ENCODE data around the gene ITPKB. TPM values are rescaled to one million over a fixed set of nuclear protein-coding genes. Genes with fewer than 3 reads are reported as not detected.

Gene ITPKB
- polyA plus RNA-seq, 1 experiment, result 2.8 TPM

DNA sequence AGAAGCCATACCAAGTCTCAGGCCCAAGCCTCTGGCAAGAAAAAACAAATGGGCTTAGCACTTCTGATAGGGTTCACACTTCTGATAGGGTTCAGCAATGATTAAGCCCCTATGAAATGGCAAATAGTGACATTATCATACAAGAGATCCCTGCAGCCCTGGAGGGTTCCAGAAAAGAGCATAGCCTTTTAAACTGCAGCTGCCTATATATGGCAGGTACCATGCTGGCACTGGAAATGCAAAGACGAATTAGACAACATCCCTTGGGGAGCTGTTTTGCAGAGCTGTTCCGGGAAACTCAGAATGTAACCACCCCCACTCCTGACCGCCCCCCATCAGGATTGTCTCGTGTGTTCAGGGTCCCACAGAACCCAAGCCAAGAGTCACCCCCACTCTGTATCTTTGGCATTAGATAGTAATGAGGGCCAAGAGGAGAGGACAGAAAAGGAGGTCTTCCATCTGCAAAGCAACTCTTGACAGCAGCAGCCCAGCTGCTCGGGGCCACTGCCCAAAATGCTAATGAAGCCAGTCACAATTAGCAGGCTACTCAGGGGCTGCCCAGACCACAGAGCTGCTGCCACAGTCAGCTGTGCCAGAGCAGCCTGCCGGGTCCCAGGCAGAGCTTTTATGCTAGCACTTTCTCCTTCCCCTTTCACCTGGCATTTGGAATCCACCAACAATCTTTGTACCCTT is 50.9 kb downstream of the ITPKB start:
- DNase-seq (ENCODE audit: low read depth, low spot score), result no peak
- no peaks in the 10 kb centered on the region for H3K9me3 ChIP-seq (ENCODE audit: control insufficient read depth, insufficient read depth, low read length)
- no peak overlapping the region for H3K4me3 ChIP-seq (ENCODE audit: low read depth, low read length)
- H3K27me3 ChIP-seq (ENCODE audit: control insufficient read depth, insufficient read depth, low read length), result peaks cover 4% of the 10 kb centered on the region
- ChIA-PET POLR2A (no interaction called here), CTCF (interaction anchor here (0.9 kb wide), 1 partner anchor 18 kb away, joined by 5 read pairs; no protein-coding TSS in a partner anchor)
- H3K27ac ChIP-seq (ENCODE audit: low read depth, low read length), result no peak overlapping the region
- no peak for TF ChIP-seq CTCF (IDR thresholded peaks at IDR 0.05; ENCODE audit: low read depth, low read length)

- H3K27me3 ChIP-seq (ENCODE audit: control insufficient read depth, insufficient read depth, low read length), result peaks cover 6% of the 10 kb centered on the region
- no peak overlapping the region for H3K27ac ChIP-seq (ENCODE audit: low read depth, low read length)
- POLR2A ChIA-PET, result no interaction called here
- no peak for DNase-seq (ENCODE audit: low read depth, low spot score)
- H3K9me3 ChIP-seq (ENCODE audit: control insufficient read depth, insufficient read depth, low read length), result no peaks in the 10 kb centered on the region
- CTCF ChIA-PET, result no interaction called here
- no peak for TF ChIP-seq CTCF (IDR thresholded peaks at IDR 0.05; ENCODE audit: low read depth, low read length)
- no peak overlapping the region for H3K4me3 ChIP-seq (ENCODE audit: low read depth, low read length)
These were observed 51.7 kb downstream of the ITPKB start for GRCh38 chr1:226687426-226687825.

DNA sequence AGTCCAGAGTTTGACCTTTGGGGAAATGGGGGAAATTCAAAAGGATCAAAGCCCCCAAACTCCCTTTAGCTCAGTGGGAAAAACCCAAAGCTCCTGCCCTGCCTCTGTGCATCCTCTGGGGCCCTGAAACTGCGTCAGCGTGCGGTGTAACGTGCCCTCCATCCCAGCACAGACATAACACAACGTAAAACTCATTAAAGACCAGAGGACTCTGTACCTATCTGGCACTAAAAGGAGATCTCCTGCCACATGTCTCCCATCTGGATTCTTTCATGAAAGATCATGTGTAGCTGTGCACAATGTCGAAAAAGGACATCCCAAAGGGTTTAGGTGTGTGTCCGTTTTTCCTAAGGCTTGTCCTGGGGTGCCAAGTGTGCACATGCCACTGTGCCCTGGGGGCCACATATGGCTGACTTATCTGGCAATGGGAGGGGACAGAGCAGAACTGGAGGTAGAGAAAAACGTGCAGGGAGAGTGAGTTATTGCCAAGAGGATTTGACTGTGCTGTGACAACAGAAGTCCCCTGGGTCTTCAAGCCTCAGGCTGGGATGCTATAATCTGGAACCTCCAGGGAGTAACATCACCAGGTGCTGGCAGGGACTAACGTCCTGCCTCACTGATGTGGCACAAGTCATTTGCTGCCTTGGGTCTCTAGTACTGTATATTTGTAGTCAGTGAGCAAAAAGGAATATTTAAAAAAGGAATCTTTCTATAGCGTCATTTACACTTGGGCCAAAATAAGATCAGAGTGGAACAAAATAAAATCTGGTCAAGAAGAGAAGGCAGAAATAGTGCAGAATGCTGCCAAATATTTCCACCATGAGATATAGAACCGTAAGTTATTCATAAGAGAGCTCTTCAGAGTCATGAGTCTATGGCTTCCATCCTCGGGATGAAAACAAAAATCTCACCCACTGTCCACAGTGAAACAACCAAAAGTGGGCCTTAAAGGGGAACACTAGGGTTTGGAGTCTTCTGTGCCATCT is 52.3 kb downstream of the ITPKB start:
- ChIA-PET CTCF (interaction anchor here (0.6 kb wide), 1 partner anchor 56 kb away, joined by 3 read pairs; no protein-coding TSS in a partner anchor), POLR2A (interaction anchor here (0.6 kb wide), 1 partner anchor 294 kb away, joined by 3 read pairs; no protein-coding TSS in a partner anchor)
- no peak for TF ChIP-seq CTCF (IDR thresholded peaks at IDR 0.05; ENCODE audit: low read depth, low read length)
- Histone ChIP-seq H3K27me3 (ENCODE audit: control insufficient read depth, insufficient read depth, low read length) (peaks cover 6% of the 10 kb centered on the region), H3K4me3 (ENCODE audit: low read depth, low read length) (no peak overlapping the region), H3K27ac (ENCODE audit: low read depth, low read length) (no peak overlapping the region), H3K9me3 (ENCODE audit: control insufficient read depth, insufficient read depth, low read length) (no peaks in the 10 kb centered on the region)
- DNase-seq (ENCODE audit: low read depth, low spot score), result no peak

DNA sequence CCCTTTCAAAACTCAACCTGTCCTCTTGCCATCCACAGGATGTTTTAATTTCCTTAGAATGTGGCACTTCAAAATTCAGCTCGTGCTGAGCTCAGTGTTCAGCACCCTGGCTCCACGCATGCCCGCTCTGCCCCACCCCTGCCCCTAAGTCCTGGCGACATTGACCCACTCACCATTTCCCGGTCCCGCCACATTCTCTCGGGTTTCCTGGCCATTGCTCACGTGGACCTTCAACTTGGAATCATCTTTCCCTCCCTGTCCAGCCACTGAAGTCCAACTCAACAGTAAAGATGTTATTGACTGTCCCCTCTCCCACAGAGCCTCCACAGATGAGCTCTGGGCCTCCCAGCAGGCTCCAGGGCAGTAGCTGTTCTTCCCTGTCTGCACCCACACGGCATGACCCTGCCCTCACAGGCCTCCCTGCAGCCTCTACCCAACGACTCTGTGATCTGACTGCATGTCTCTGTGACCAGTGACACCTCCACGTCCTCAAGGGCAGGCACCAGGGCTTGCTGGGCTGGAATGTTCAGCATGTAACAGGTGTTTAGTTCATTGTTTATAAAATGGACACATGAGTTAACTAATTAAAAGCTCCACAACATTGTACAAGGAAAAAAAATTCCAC is 53.8 kb downstream of the ITPKB start:
- CTCF ChIA-PET, result no interaction called here
- no peak for DNase-seq (ENCODE audit: low read depth, low spot score)
- peaks cover 9% of the 10 kb centered on the region for H3K27me3 ChIP-seq (ENCODE audit: control insufficient read depth, insufficient read depth, low read length)
- H3K4me3 ChIP-seq (ENCODE audit: low read depth, low read length), result no peak overlapping the region
- POLR2A ChIA-PET, result no interaction called here
- no peak for TF ChIP-seq CTCF (IDR thresholded peaks at IDR 0.05; ENCODE audit: low read depth, low read length)
- H3K27ac ChIP-seq (ENCODE audit: low read depth, low read length), result no peak overlapping the region
- no peaks in the 10 kb centered on the region for H3K9me3 ChIP-seq (ENCODE audit: control insufficient read depth, insufficient read depth, low read length)
